Neutrophil (primary cell): ENCODE data around the gene TMEM143.

Source experiments
- H3K27ac ChIP-seq: fragments of 200-600 bp; sonication (generic); 2 replicates; pipeline ENCODE4 v1.5.1; 2016; ENCODE audit warnings: mild to moderate bottlenecking, moderate library complexity
- H3K27me3 ChIP-seq: fragments of 200-600 bp; sonication (generic); 2 replicates; pipeline ENCODE4 v1.6.0; 2016; ENCODE audit warnings: mild to moderate bottlenecking
- H3K36me3 ChIP-seq: fragments of 200-600 bp; sonication (generic); 2 replicates; pipeline ENCODE4 v1.5.1; 2017
- H3K4me1 ChIP-seq, 2 experiments: fragments of 200-600 bp in 1 of 2; sonication (generic) in 1 of 2; 1 replicate in 1 of 2; 2 replicates in 1 of 2; pipeline versions ENCODE4 v1.5.1 to v1.6.1; 2013 to 2016; ENCODE audit warnings: low read depth in 1 of 2, low read length in 1 of 2, mild to moderate bottlenecking in 1 of 2, moderate library complexity in 1 of 2; ENCODE audit not compliant: control insufficient read depth in 1 of 2, insufficient read depth in 1 of 2
- H3K4me3 ChIP-seq, 2 experiments: fragments of 200-600 bp in 1 of 2; sonication (generic) in 1 of 2; 1 replicate in 1 of 2; 2 replicates in 1 of 2; pipeline ENCODE4 v1.5.1; 2013 to 2016; ENCODE audit warnings: low read depth in 1 of 2, low read length in 1 of 2, mild to moderate bottlenecking in 1 of 2, moderate library complexity in 1 of 2
- H3K9me3 ChIP-seq: fragments of 200-600 bp; sonication (generic); 2 replicates; pipeline ENCODE4 v1.5.1; 2016
- CTCF ChIP-seq: fragments of 200-600 bp; sonication (generic); IDR thresholded peaks from 2 replicates; pipeline ENCODE4 v1.5.1; 2016; ENCODE audit warnings: antibody characterized with exemption

The TMEM143 gene

DNA sequence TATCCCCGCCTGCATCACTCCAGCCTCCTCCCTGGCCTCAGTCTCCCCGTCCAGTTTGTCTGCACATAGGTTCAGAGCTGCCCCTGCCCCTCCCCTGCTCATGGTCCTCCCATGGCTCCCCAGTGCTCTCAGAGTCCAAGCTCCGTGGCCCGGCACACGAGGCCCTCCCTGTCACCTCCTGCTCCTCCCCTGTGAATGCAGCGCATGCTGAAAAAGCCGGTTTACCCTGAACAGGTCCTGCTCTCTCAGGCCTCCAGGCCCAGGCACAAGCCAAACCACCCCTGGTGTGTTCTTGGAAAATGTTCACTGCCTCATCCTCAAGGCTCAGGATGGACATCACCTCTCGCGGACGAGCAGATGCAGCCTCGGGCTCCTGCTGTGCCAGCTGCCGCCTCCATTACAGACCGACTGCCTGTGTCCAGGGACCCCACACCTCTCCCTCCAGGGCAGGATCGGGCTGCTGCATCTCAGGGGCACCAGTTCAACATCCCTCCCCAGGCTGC is 25.4 kb downstream of the TMEM143 start:
- Histone ChIP-seq H3K27ac (no peak overlapping the region), H3K9me3 (no peaks in the 10 kb centered on the region), H3K4me1 (peaks cover 11 to 14% of the 10 kb centered on the region in 2 experiments), H3K27me3 (no peaks in the 10 kb centered on the region), H3K4me3 (no peak overlapping the region), H3K36me3 (no peaks in the 10 kb centered on the region)
- no peak for TF ChIP-seq CTCF

DNA sequence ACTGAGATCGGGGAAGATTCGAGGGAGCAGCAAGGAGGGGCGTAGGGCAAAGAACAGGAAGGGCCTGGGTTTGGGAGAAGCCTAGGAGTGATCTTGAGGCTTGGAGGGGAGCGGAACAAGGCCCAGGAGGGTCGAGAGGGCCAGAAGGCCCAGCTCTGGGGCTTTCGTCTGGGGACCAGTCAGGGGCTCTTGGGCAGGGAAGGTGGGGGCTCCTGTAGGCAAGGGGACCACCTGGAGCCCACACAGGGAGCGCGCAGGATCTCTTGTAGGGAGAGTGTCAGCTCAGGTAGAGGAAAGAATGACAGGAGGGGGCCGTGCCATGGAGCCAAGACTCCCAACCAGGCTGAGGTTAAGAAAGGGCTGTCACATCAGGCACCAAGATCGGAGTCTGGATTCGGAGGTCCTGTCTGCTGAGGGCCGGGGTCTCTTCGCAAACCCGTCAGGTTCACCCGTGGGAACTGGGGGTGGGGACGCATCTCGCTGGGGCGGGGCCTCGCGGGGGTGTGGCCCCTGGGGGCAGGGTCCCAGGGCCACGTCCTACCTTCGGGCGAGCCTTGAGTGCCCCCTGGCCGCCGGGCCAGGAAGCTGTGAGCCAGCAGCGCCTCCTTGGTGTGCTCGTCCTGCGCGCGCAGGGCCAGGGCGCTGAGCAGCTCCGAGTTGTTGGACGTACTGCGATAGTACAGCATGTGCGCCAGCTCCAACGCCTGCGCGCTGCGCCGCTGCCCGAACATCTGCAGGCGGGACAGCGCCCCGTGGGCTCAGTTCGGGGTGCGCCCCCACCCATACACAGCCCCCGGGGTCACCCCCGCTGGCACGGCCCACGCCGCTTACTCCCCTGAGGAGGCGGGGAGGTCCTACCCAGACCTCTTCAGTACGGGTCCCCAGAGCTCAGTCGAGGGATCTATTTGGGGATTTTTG is 30.0 kb downstream of the TMEM143 start:
- H3K36me3 ChIP-seq = peaks cover 16% of the 10 kb centered on the region
- H3K4me3 ChIP-seq = peak overlapping the region; percentile 66 to 82
- H3K27ac ChIP-seq = peak overlapping the region; percentile 98
- H3K4me1 ChIP-seq = peaks cover 52% of the 10 kb centered on the region in 2 experiments
- no peaks in the 10 kb centered on the region for H3K27me3 ChIP-seq
- no peaks in the 10 kb centered on the region for H3K9me3 ChIP-seq
- TF ChIP-seq CTCF = peak; percentile 99

DNA sequence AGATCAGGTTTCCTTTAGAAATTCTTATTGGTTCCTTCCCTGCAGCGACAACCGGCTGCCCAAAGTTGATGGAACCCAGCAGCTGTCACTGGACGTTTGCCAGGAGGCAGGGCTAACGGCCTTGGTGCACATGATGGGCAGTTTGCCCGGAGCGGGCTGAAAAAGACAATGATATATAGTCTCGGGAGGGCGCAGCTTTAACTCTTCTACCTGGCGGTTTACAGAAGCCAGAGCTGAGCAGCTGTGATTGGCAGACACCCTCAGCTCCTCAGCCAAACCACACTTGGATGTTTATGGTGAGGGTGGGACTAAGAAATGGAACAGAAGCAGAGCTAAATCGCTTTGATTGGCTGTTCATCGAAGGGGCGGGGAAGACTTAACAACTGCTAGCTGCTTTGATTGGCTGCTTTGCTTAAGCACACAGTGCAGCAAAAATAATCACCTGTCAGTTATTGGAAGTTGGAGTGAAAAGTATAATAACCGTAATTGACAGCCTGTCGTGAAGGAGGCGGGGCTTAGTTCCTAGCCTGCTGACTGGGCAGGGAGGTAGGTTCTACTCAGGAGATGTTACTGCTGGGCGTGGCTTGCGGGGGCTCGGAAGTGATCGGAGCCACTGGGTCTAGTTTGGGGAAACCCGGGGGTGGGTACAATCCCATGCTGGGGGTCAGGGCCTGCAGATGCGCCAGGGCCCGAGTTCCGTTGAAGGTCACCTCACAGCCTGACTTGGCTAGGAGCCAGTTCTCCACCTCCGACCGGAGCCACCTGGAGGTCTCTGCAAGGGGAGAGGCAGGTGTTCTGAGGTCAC is 30.9 kb downstream of the TMEM143 start:
- H3K36me3 ChIP-seq = peaks cover 16% of the 10 kb centered on the region
- peak overlapping the region; percentile 66 to 82 for H3K4me3 ChIP-seq
- peaks cover 60 to 61% of the 10 kb centered on the region in 2 experiments for H3K4me1 ChIP-seq
- H3K9me3 ChIP-seq = no peaks in the 10 kb centered on the region
- peak overlapping the region; percentile 98 for H3K27ac ChIP-seq
- peak; percentile 21 for TF ChIP-seq CTCF
- no peaks in the 10 kb centered on the region for H3K27me3 ChIP-seq

- Histone ChIP-seq H3K4me1 (peaks cover 66% of the 10 kb centered on the region in 2 experiments), H3K36me3 (peaks cover 19% of the 10 kb centered on the region), H3K27ac (peak overlapping the region; percentile 98), H3K27me3 (no peaks in the 10 kb centered on the region), H3K9me3 (no peaks in the 10 kb centered on the region), H3K4me3 (peak overlapping the region; percentile 66 to 82)
- TF ChIP-seq CTCF = no peak
These were observed 31.4 kb downstream of the TMEM143 start for GRCh38 chr19:48332351-48332661.

DNA sequence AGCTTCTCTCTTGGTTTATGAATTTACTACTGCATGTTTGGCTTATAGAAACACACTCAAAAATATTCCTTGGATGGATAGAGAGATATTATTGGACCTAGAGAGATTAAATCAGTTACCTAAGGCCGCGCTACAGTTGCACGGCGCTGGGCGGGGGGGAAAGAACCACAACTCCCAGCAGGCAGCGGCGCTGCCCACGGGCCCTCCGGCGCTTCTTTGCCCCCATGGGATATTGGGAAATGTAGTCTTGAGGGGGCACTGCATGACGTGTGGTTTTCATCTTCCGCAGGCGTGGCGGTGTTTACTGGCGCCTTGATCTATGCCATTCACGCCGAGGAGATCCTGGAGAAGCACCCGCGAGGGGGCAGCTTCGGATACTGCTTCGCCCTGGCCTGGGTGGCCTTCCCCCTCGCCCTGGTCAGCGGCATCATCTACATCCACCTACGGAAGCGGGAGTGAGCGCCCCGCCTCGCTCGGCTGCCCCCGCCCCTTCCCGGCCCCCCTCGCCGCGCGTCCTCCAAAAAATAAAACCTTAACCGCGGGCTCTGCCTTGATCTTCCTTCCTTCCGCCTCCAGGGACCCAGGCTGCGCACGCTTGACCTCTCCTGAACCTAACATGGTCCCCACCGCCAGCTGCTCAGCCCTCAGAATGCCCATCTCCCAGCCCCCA is 33.6 kb downstream of the TMEM143 start:
- Histone ChIP-seq H3K27me3 (no peaks in the 10 kb centered on the region), H3K36me3 (peaks cover 19% of the 10 kb centered on the region), H3K9me3 (no peaks in the 10 kb centered on the region), H3K4me3 (peak overlapping the region; percentile 51 to 57), H3K27ac (peak overlapping the region; percentile 89), H3K4me1 (peaks cover 87 to 88% of the 10 kb centered on the region in 2 experiments)
- TF ChIP-seq CTCF = peak; percentile 30
